ENCODE data around the gene AMDHD2.
"Not testable (repeated sequence)": the region's sequence is repeated elsewhere in the genome, so short reads cannot be mapped to it uniquely, and the experiment has no call there.

The AMDHD2 gene

DNA sequence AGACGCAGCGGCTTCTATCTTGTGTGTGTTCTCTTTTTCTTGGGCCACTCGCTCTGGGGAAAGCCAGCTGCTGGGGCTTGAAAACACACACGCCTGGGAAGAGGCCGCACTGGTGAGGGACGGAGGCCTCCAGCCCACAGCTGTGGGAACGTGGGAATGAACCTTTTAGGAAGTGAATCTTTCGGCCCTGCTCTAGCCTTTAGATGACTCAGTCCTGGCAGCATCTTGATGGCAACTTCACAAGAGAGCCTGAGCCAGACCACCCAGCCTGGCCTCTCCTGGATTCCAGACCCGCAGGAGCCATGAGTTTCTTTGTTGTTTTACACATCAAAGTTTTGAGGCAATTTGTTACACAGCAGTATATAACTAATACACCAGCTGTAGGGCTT is 15.4 kb downstream of the AMDHD2 start:
- H3K27ac ChIP-seq: peak overlapping the region in 1 of 2 donors; percentile 34
- DNase-seq: peak; percentile 66 to 79

GRCh38 chr16:2537451-2538379 is 17.5 kb downstream of the AMDHD2 start, which contains the start of gene PDPK1:
Gene PDPK1 (plus strand): TSS chr16:2538021. CDS start chr16:2538113, 92 bp downstream.
- Histone ChIP-seq H3K4me1 (peaks cover 0 to 45% (median 31%) of the 10 kb centered on the region in 4 donors), H3K4me3 (peak within 1 kb of the TSS; percentile 62 to 78), H3K27me3 (no peaks in the 10 kb centered on the region), H3K36me3 (peaks cover 0 to 8% (median 0%) of the 10 kb centered on the region in 3 donors), H3K27ac (peak within 1 kb of the TSS; percentile 76 to 85), H3K9me3 (no peaks in the 10 kb centered on the region)
- TF ChIP-seq, protein P1, sequence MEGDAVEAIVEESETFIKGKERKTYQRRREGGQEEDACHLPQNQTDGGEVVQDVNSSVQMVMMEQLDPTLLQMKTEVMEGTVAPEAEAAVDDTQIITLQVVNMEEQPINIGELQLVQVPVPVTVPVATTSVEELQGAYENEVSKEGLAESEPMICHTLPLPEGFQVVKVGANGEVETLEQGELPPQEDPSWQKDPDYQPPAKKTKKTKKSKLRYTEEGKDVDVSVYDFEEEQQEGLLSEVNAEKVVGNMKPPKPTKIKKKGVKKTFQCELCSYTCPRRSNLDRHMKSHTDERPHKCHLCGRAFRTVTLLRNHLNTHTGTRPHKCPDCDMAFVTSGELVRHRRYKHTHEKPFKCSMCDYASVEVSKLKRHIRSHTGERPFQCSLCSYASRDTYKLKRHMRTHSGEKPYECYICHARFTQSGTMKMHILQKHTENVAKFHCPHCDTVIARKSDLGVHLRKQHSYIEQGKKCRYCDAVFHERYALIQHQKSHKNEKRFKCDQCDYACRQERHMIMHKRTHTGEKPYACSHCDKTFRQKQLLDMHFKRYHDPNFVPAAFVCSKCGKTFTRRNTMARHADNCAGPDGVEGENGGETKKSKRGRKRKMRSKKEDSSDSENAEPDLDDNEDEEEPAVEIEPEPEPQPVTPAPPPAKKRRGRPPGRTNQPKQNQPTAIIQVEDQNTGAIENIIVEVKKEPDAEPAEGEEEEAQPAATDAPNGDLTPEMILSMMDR (IDR thresholded peaks at IDR 0.05): peak in 1 of 2 experiments; percentile 21
- DNase-seq: peak; percentile 90 to 97
- intact Hi-C loops (cut with DNase I; ENCODE audit: low total_unique reads): no loop called here

More for the DNA sequence above, 15.4 kb downstream of the AMDHD2 start:
- Histone ChIP-seq H3K27me3 (no peaks in the 10 kb centered on the region), H3K36me3 (peaks cover 0 to 5% (median 0%) of the 10 kb centered on the region in 3 donors), H3K4me1 (peaks cover 0 to 43% (median 31%) of the 10 kb centered on the region in 4 donors), H3K9me3 (no peaks in the 10 kb centered on the region), H3K4me3 (no peak overlapping the region)
- intact Hi-C loops (cut with DNase I; ENCODE audit: low total_unique reads): no loop called here
- TF ChIP-seq, protein P1 (IDR thresholded peaks at IDR 0.05): no peak

- Histone ChIP-seq H3K4me1 (peaks cover 0 to 41% (median 31%) of the 10 kb centered on the region in 4 donors), H3K4me3 (peak overlapping the region; percentile 62 to 78)
- H3K9me3 ChIP-seq; H3K27ac ChIP-seq; H3K27me3 ChIP-seq; DNase-seq; H3K36me3 ChIP-seq; intact Hi-C loops (cut with DNase I; ENCODE audit: low total_unique reads): not testable (repeated sequence)
These were observed 19.1 kb downstream of the AMDHD2 start for GRCh38 chr16:2539192-2539844.

DNA sequence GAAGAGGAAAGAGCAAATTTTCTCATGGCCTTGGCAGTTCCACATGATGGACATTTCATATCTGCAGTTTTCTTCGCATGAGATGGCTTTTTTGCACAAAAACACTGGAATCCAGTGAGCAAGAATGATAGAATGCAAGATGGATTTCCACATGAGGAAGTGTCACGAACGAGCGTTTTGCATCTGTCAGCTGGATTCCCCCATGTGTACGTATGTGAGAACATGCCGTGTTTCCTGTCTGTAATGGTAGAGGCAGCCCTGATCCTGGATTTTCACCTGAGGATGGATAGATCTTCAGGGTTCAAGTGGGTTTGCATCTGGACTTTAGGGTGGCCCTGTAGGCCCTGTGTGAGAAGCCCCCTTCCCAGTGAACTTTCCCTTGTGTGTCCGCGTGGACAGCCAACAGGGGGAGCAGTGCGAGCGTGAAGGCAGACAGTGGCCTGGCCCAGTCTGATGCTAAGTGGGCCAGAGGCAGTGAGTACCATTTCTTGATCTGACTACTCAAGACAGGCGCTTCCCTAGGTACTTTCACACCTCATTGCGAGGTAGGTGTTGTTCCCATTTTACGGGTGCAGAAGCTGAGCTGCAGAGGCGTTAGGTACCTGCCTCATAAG is 19.8 kb downstream of the AMDHD2 start:
- H3K27me3 ChIP-seq; intact Hi-C loops (cut with DNase I; ENCODE audit: low total_unique reads); H3K9me3 ChIP-seq; H3K27ac ChIP-seq; DNase-seq; H3K4me3 ChIP-seq: not testable (repeated sequence)
- H3K36me3 ChIP-seq: peaks cover 0 to 14% (median 0%) of the 10 kb centered on the region in 3 donors
- peaks cover 0 to 41% (median 31%) of the 10 kb centered on the region in 4 donors for H3K4me1 ChIP-seq

DNA sequence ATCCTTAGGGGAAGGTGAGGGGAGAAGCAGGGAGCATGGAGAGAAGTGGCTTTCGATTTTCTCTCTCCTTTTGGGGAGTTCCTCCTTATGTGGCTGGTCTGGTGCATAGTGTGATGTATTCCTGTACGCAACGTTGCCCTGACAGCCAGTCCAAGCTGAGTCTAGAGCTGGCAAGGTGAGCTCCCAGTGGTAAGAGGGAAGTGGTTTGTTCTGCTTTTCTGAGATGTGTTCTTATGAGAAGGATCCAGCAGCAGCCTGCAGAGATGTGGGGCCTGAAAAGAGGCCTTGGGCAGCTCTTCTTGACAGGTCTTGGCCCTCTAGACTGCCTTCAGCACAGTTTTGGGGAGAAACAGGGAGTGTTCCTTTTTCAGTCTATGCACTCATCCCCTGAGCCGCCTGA is 20.7 kb downstream of the AMDHD2 start:
- not testable (repeated sequence) for H3K27me3 ChIP-seq
- peaks cover 0 to 41% (median 31%) of the 10 kb centered on the region in 4 donors for H3K4me1 ChIP-seq

GRCh38 chr16:2541409-2541808 is 21.2 kb downstream of the AMDHD2 start:
- H3K27me3 ChIP-seq; H3K9me3 ChIP-seq; H3K4me3 ChIP-seq; DNase-seq; H3K27ac ChIP-seq; intact Hi-C loops (cut with DNase I; ENCODE audit: low total_unique reads): not testable (repeated sequence)
- peaks cover 0 to 14% (median 0%) of the 10 kb centered on the region in 3 donors for H3K36me3 ChIP-seq
- peaks cover 0 to 39% (median 31%) of the 10 kb centered on the region in 4 donors for H3K4me1 ChIP-seq

More for the DNA sequence above, 20.7 kb downstream of the AMDHD2 start:
- intact Hi-C loops (cut with DNase I; ENCODE audit: low total_unique reads); H3K27ac ChIP-seq; H3K9me3 ChIP-seq; DNase-seq; H3K4me3 ChIP-seq: not testable (repeated sequence)
- H3K36me3 ChIP-seq: peaks cover 0 to 14% (median 0%) of the 10 kb centered on the region in 3 donors

GRCh38 chr16:2543771-2544170 is 23.6 kb downstream of the AMDHD2 start:
- intact Hi-C loops (cut with DNase I; ENCODE audit: low total_unique reads): not testable (repeated sequence)

GRCh38 chr16:2550283-2550878 is 30.2 kb downstream of the AMDHD2 start:
- intact Hi-C loops (cut with DNase I; ENCODE audit: low total_unique reads); DNase-seq; H3K27me3 ChIP-seq; H3K36me3 ChIP-seq; H3K9me3 ChIP-seq; H3K4me3 ChIP-seq; H3K4me1 ChIP-seq; H3K27ac ChIP-seq: not testable (repeated sequence)

More at GRCh38 chr16:2543771-2544170, 23.6 kb downstream of the AMDHD2 start:
- H3K36me3 ChIP-seq: peaks cover 0 to 14% (median 0%) of the 10 kb centered on the region in 3 donors
- H3K27ac ChIP-seq, H3K9me3 ChIP-seq, DNase-seq, H3K27me3 ChIP-seq, H3K4me3 ChIP-seq: not testable (repeated sequence)
- peaks cover 0 to 28% (median 25%) of the 10 kb centered on the region in 4 donors for H3K4me1 ChIP-seq

DNA sequence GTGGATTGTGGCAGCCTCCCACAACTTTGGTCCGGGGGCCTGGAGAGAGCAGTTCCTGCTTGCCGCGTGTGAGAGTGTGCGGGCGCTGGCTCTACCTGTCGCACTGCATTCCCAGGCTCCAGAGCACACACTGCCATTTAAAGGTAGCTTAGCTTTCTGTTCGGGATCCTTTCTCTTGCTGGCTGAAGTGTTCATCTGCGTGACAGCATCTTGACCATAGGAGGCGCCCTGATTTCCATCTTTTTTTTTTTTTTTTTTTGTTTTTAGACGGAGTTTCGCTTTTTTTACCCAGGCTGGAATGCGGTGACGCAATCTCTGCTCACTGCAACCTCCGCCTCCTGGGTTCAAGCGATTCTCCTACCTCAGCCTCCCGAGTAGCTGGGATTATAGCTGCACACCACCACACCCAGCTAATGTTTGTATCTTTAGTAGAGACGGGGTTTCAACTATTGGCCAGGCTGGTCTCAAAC is 31.3 kb downstream of the AMDHD2 start:
- H3K4me1 ChIP-seq; H3K9me3 ChIP-seq; DNase-seq; H3K36me3 ChIP-seq; H3K27me3 ChIP-seq; H3K4me3 ChIP-seq; H3K27ac ChIP-seq; intact Hi-C loops (cut with DNase I; ENCODE audit: low total_unique reads): not testable (repeated sequence)

GRCh38 chr16:2554709-2555425 is 34.7 kb downstream of the AMDHD2 start:
- H3K27ac ChIP-seq; H3K4me3 ChIP-seq; intact Hi-C loops (cut with DNase I; ENCODE audit: low total_unique reads); H3K36me3 ChIP-seq; H3K4me1 ChIP-seq; DNase-seq; H3K27me3 ChIP-seq; H3K9me3 ChIP-seq: not testable (repeated sequence)
